ENCODE measurements around the gene FAM120B.

Gene FAM120B

GRCh38 chr6:170420791-170421776 is 114.5 kb downstream of the FAM120B start:
- DNase-seq (ENCODE audit: low spot score), result no peak

DNA sequence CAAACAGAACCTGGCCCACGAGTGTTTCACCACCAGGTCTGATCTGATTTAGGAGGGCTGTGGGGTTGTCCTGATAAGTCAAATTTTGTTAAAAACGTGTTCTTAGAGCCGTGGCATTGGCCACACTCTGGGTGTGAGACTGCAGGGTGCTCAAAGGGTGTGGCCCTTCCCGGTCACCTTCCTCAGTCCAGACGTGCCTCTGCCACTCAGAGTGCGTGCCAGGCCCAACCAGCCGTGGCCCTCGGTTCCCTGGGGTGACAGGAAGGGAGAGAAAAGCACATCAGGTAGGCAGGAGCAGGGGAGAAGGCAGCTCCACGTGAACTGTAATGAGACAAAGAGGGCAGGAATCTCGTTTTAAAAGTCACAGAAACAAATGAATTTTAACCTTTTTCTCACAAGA is 115.4 kb downstream of the FAM120B start:
- DNase-seq (ENCODE audit: low spot score), result no peak

DNA sequence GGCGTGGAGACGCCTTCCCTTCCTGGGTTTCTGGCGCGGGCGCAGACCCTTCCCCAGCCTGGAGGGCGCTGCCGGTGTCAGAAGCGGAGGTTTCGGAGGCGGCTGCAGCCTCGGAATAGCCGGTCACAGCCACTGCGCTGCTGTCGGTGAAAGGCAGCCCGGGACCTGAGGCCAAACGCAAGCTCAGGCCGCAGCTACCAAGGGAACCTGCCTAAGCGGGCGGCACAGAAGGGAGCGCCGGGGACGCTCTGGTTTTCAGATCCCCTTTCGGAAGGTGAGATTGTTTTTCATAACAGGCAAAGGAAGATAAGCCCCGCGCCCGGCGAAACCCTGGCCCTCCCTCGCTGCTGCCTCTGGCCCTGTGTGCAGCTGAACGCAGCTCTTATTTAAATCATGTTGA is 116.5 kb downstream of the FAM120B start:
- no peak for DNase-seq (ENCODE audit: low spot score)

GRCh38 chr6:170423814-170424603 is 117.5 kb downstream of the FAM120B start:
- no peak for DNase-seq (ENCODE audit: low spot score)

GRCh38 chr6:170424604-170425126 is 118.1 kb downstream of the FAM120B start:
- no peak for DNase-seq (ENCODE audit: low spot score)

- no peak for DNase-seq (ENCODE audit: low spot score)
These were observed 122.9 kb downstream of the FAM120B start for GRCh38 chr6:170429450-170429849.

DNA sequence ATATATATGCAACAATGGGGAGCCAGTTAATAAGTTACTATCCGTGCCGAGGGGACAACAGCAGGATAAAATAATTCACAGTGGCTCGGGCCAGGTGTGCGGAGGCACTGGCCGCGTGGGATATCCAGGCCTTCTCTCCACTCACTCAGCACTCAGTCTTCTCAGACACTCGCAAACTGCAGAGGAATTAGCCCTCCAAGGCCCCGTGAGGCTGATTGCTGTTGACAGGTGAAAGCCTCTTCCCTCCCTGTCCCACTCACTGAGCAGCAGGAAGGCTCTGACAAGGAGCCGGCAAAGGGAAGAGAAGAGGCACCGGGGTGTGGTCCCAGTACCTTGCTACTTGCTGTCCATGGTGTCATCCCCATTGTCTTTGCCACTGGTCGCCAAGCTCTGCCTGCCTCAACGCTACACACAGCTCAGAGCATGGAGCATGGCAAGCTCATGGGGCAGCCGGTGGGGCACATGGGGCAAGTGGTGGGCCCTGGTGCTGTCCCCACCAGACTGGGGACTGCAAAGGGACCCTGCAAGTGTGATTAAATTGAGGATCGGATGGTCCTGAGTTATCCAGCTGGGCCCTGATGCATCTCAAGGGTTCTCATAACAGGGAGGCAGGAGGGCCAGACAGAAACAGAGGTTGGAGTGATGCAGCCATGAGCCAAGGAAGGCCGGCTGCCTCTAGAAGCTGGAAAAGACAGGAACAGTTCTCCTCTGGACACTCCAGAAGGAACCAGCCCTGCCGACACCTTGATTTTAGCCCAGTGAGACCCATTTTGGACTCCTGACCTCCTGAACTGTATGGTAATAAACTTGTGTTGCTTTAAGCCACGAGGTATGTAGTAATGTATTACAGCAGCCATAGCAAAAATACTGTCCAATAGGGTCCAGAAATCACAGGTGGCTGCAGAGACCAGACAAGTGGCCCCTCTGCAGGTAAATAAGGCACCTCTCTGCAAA is 126.9 kb downstream of the FAM120B start:
- no peak for DNase-seq (ENCODE audit: low spot score)

GRCh38 chr6:170434117-170434820 is 127.7 kb downstream of the FAM120B start:
- no peak for DNase-seq (ENCODE audit: low spot score)

GRCh38 chr6:170434821-170435155 is 128.2 kb downstream of the FAM120B start:
- no peak for DNase-seq (ENCODE audit: low spot score)

DNA sequence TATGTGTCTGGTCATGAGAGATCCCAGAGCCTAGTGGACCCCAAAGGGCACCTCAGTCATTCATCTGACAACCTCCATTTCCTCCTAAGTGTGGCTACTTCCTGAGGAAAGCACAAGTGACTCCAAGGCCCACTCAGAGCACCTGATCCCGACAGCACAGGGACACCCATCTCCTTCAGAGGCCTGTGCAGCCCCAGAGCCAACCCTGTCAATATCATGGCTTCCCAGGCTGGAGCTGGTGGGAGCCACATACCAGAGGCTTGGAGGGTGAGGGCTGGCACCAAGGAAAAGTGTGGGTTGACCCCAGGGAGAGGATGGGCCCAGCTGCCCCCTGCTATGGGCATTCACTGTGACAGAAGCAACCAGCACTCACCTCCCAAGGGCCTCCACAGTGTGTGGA is 129.2 kb downstream of the FAM120B start:
- no peak for DNase-seq (ENCODE audit: low spot score)

- no peak for DNase-seq (ENCODE audit: low spot score)
These were observed 129.8 kb downstream of the FAM120B start for GRCh38 chr6:170436209-170436809.

- no peak for DNase-seq (ENCODE audit: low spot score)
These were observed 131.3 kb downstream of the FAM120B start for GRCh38 chr6:170437719-170438401.

GRCh38 chr6:170438402-170438753 is 131.8 kb downstream of the FAM120B start:
- DNase-seq (ENCODE audit: low spot score), result peak; percentile 96

GRCh38 chr6:170438861-170439260 is 132.3 kb downstream of the FAM120B start:
- no peak for DNase-seq (ENCODE audit: low spot score)

GRCh38 chr6:170439366-170440361 is 133.1 kb downstream of the FAM120B start:
- no peak for DNase-seq (ENCODE audit: low spot score)

GRCh38 chr6:170440437-170440836 is 133.9 kb downstream of the FAM120B start:
- no peak for DNase-seq (ENCODE audit: low spot score)

- no peak for DNase-seq (ENCODE audit: low spot score)
These were observed 134.8 kb downstream of the FAM120B start for GRCh38 chr6:170441316-170441715.

- no peak for DNase-seq (ENCODE audit: low spot score)
These were observed 136.0 kb downstream of the FAM120B start for GRCh38 chr6:170442596-170442995.

DNA sequence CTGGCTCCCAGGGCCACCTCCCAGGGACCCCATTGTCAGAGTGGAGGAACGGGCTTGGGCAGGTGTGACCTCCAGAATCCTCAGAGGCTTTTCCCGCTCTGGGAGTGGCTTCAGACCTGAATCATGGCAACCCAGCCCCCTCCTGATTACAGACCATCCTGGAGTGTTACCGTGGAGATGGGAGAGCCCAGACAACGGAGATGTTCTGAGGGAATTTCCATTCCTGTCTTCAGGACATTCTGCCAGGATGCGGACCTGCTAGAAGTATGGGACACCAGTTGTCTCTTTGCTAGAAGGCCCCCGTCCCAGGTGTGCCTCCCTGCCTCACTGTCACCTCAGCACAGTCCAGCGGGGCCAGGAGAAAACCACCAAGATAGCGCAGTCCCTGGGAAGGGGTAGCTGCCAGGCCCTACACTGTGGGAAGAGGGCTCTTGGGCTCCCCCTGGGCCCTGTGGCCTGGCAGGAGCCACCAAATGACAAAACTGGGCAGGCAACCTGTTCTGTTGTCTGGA is 136.6 kb downstream of the FAM120B start:
- DNase-seq (ENCODE audit: low spot score), result no peak

Measured in D341Med (cell line).